Measurements from ENCODE around the gene CWH43. TPM values are rescaled to one million over a fixed set of nuclear protein-coding genes. Genes with fewer than 3 reads are reported as not detected.

CWH43 gene
- total RNA-seq, 4 donors from 2014 or later, result 11.6 to 38.0 (median 20.8) TPM

DNA sequence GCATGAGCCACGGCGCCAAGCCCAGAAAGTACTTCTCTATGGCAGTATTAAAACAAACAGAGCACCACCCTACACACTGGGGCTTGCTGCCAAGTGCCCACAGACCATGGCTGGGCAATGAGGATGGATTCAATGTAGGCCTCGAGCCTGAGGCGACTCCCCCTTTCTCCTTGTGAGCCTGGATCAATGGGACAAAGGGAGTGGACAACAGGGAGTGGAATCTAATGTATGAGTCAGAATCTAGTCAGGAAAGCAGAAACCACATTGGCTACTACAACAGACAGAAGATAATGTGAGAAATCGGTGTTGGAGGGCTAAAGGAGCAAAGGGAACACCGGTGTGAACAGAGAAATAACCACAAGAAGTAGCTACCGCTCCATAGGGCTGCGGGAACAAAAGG lies 41.8 kb upstream of the CWH43 start:
- H3K4me3 ChIP-seq, result no peak overlapping the region
- peaks cover 0 to 19% (median 0%) of the 10 kb centered on the region in 3 donors for H3K4me1 ChIP-seq
- WGBS, 2 donors, result 47 to 67% methylated on average over 6 to 8 of the region's 8 CpGs
- DNase-seq, result no peak
- peak overlapping the region in 1 of 4 donors; percentile 67 for H3K27ac ChIP-seq
- intact Hi-C loops (cut with DNase I), result no loop called here
- TF ChIP-seq, protein P1, sequence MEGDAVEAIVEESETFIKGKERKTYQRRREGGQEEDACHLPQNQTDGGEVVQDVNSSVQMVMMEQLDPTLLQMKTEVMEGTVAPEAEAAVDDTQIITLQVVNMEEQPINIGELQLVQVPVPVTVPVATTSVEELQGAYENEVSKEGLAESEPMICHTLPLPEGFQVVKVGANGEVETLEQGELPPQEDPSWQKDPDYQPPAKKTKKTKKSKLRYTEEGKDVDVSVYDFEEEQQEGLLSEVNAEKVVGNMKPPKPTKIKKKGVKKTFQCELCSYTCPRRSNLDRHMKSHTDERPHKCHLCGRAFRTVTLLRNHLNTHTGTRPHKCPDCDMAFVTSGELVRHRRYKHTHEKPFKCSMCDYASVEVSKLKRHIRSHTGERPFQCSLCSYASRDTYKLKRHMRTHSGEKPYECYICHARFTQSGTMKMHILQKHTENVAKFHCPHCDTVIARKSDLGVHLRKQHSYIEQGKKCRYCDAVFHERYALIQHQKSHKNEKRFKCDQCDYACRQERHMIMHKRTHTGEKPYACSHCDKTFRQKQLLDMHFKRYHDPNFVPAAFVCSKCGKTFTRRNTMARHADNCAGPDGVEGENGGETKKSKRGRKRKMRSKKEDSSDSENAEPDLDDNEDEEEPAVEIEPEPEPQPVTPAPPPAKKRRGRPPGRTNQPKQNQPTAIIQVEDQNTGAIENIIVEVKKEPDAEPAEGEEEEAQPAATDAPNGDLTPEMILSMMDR (IDR thresholded peaks at IDR 0.05), result no peak
- no peaks in the 10 kb centered on the region for H3K9me3 ChIP-seq
- H3K27me3 ChIP-seq, result no peaks in the 10 kb centered on the region
- H3K36me3 ChIP-seq, result no peaks in the 10 kb centered on the region

DNA sequence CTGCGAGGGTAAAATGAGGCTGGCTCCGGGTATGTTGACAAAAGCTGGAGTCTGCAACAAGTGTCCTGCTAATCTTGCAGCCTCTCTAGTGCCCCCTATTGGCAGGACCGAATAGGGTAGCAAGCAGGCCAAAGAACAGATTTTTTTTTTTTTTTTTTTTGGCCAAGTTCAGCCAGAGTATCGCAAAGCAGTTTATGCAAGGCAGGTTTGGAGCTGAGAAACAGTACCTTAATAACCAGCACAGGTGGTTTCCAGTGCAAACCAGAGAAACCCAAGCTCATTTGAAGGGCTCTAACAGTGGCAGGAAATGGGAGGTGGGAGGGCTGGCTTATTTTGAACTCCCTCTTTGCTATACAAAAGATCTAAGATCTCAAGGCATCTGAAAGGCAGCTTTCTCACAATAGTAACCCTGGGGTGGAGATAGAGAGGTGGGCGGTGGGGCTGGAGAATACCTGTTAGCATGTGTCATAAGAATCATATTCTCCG lies 41.3 kb upstream of the CWH43 start:
- no peaks in the 10 kb centered on the region for H3K36me3 ChIP-seq
- no peak for TF ChIP-seq POLR2A (IDR thresholded peaks at IDR 0.05)
- TF ChIP-seq, protein P1 (IDR thresholded peaks at IDR 0.05), result peak in 3 of 6 experiments; percentile 8 to 48 (median 22)
- DNase-seq, result no peak
- no peaks in the 10 kb centered on the region for H3K9me3 ChIP-seq
- intact Hi-C loops (cut with DNase I), result no loop called here
- H3K27ac ChIP-seq, result peak overlapping the region in 1 of 4 donors; percentile 67
- WGBS, 2 donors, result 64 to 65% methylated on average over 6 of the region's 6 CpGs
- peaks cover 0 to 24% (median 0%) of the 10 kb centered on the region in 3 donors for H3K4me1 ChIP-seq
- no peaks in the 10 kb centered on the region for H3K27me3 ChIP-seq
- H3K4me3 ChIP-seq, result no peak overlapping the region

GRCh38 chr4:48945981-48946380 lies 40.1 kb upstream of the CWH43 start:
- DNase-seq, result no peak
- Histone ChIP-seq H3K4me1 (peaks cover 0 to 26% (median 0%) of the 10 kb centered on the region in 3 donors), H3K36me3 (no peaks in the 10 kb centered on the region), H3K27me3 (no peaks in the 10 kb centered on the region), H3K27ac (no peak overlapping the region), H3K9me3 (no peaks in the 10 kb centered on the region), H3K4me3 (no peak overlapping the region)
- TF ChIP-seq, protein P1 (IDR thresholded peaks at IDR 0.05), result no peak
- no peak for TF ChIP-seq POLR2A (IDR thresholded peaks at IDR 0.05)
- intact Hi-C loops (cut with DNase I), result no loop called here
- 19 to 42% methylated on average over 2 of the region's 2 CpGs for WGBS, 2 donors

DNA sequence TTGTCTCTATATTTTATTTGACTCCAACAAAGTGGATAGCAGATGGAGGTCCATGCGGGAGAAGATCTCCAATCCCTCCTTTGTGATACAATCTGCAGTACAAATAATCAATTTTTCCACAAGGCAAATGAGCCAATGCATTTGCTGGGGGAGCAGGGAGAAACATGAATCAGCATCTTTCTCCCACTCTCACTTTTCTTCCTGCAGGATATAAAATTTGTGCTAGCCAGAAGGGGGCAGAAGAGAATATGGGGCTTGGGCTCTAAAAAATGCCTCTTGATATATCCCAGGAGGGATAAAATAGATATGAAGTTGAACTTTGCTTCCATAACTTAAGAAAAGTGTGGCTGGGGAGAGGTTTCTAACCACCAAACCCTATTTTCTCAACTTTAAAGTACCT lies 38.3 kb upstream of the CWH43 start:
- DNase-seq, result no peak
- H3K27ac ChIP-seq, result no peak overlapping the region
- H3K36me3 ChIP-seq, result no peaks in the 10 kb centered on the region
- intact Hi-C loops (cut with DNase I), result no loop called here
- no peak for TF ChIP-seq POLR2A (IDR thresholded peaks at IDR 0.05)
- TF ChIP-seq, protein P1 (IDR thresholded peaks at IDR 0.05), result no peak
- no peak overlapping the region for H3K4me3 ChIP-seq
- H3K9me3 ChIP-seq, result no peaks in the 10 kb centered on the region
- whole genome bisulfite sequencing, 2 donors, result 100% methylated on average over 1 of the region's 1 CpG
- peaks cover 0 to 26% (median 0%) of the 10 kb centered on the region in 3 donors for H3K4me1 ChIP-seq
- no peaks in the 10 kb centered on the region for H3K27me3 ChIP-seq

GRCh38 chr4:48949086-48949485 lies 37.0 kb upstream of the CWH43 start:
- no peak overlapping the region for H3K27ac ChIP-seq
- peaks cover 0 to 26% (median 0%) of the 10 kb centered on the region in 3 donors for H3K4me1 ChIP-seq
- TF ChIP-seq POLR2A (IDR thresholded peaks at IDR 0.05), result no peak
- intact Hi-C loops (cut with DNase I), result no loop called here
- no peaks in the 10 kb centered on the region for H3K27me3 ChIP-seq
- H3K4me3 ChIP-seq, result no peak overlapping the region
- H3K9me3 ChIP-seq, result no peaks in the 10 kb centered on the region
- no peaks in the 10 kb centered on the region for H3K36me3 ChIP-seq
- DNase-seq, result no peak

Data from esophagus squamous epithelium (tissue), 5 donors.